Small intestine (tissue), 7 donors: ENCODE measurements around the gene BDKRB2. TPM values are rescaled to one million over a fixed set of nuclear protein-coding genes. Genes with fewer than 3 reads are reported as not detected.

Experiments used
- DNase-seq, 2 donors: peaks; one replicate each; pipeline versions ENCODE4 v3.0.0 to v3.0.0-alpha.2; 2013
- FAIRE-seq: peaks from 2 replicates; lab custom pipeline; 2012; peaks lifted over from hg19 to GRCh38; lab: Jason Lieb, UNC
- H3K27ac ChIP-seq, 3 donors: one replicate each; pipeline ENCODE4 v1.5.1; 2013; ENCODE audit warnings: low read length in 2 of 3, mild to moderate bottlenecking in 2 of 3, control low read depth in 1 of 3, inconsistent platforms in 1 of 3, low read depth in 1 of 3, moderate library complexity in 1 of 3
- H3K27me3 ChIP-seq, 3 donors: one replicate each; pipeline ENCODE4 v1.6.1; 2013; ENCODE audit warnings: low read length in 3 of 3, inconsistent platforms in 1 of 3; ENCODE audit not compliant: control insufficient read depth in 3 of 3, insufficient read depth in 3 of 3
- H3K36me3 ChIP-seq, 3 donors: one replicate each; pipeline ENCODE4 v1.6.1; 2013; ENCODE audit warnings: low read length in 3 of 3, inconsistent platforms in 1 of 3, low read depth in 1 of 3, mild to moderate bottlenecking in 1 of 3, moderate library complexity in 1 of 3; ENCODE audit not compliant: control insufficient read depth in 3 of 3, insufficient read depth in 2 of 3
- H3K4me1 ChIP-seq, 3 donors: one replicate each; pipeline ENCODE4 v1.6.1; 2013; ENCODE audit warnings: low read length in 2 of 3, inconsistent platforms in 1 of 3, low read depth in 1 of 3, mild to moderate bottlenecking in 1 of 3, moderate library complexity in 1 of 3; ENCODE audit not compliant: control insufficient read depth in 3 of 3, insufficient read depth in 2 of 3
- H3K4me3 ChIP-seq, 3 donors: one replicate each; pipeline ENCODE4 v1.5.1; 2013; ENCODE audit warnings: low read length in 3 of 3, control low read depth in 1 of 3, inconsistent platforms in 1 of 3, low read depth in 1 of 3, mild to moderate bottlenecking in 1 of 3, moderate library complexity in 1 of 3
- H3K9me3 ChIP-seq, 2 donors: one replicate each; pipeline ENCODE4 v1.6.1; 2013; ENCODE audit warnings: low read depth in 1 of 2, low read length in 1 of 2; ENCODE audit not compliant: control insufficient read depth in 2 of 2, insufficient read depth in 1 of 2
- WGBS, 3 donors: extraction: QIAGEN DNeasy Blood & Tissue Kit; methylation state at CpG; one replicate each; pipeline ENCODE4 v1.1.7; 2013; 5-methylcytosine and 5-hydroxymethylcytosine counted together
- polyA plus RNA-seq, 4 donors: library from polyadenylated mRNA; stranded (reverse) in 3 of 4; unstranded in 1 of 4; fragments of 200-250 nt in 3 of 4; fragments of 120-200 nt in 1 of 4; gene quantifications; one replicate each; pipeline versions ENCODE4 v1.2.1 to v1.2.3, GENCODE V29; 2013
- donor health status: healthy with polysubstance abuse.
- donor health status: control.
- donor health status: control.
- donor health status: Bipolar disorder and iron deficiency.
- donor health status: healthy.

BDKRB2 gene
- polyA plus RNA-seq, 4 donors: 1.3 to 8.2 (median 5.9) TPM

- H3K4me3 ChIP-seq: no peak overlapping the region
- no peak overlapping the region for H3K27ac ChIP-seq
- WGBS, 3 donors: 65 to 78% (median 66%) methylated on average over 16 of the region's 16 CpGs
- DNase-seq (no peak), FAIRE-seq (no peak)
- peaks cover 0 to 19% (median 0%) of the 10 kb centered on the region in 3 donors for H3K36me3 ChIP-seq
- H3K9me3 ChIP-seq: peaks cover 0 to 12% of the 10 kb centered on the region in 2 donors
- H3K4me1 ChIP-seq: peaks cover 0 to 38% (median 2%) of the 10 kb centered on the region in 3 donors
- H3K27me3 ChIP-seq: no peaks in the 10 kb centered on the region
Observed at GRCh38 chr14:96265383-96266095, 60.9 kb downstream of the BDKRB2 start.

DNA sequence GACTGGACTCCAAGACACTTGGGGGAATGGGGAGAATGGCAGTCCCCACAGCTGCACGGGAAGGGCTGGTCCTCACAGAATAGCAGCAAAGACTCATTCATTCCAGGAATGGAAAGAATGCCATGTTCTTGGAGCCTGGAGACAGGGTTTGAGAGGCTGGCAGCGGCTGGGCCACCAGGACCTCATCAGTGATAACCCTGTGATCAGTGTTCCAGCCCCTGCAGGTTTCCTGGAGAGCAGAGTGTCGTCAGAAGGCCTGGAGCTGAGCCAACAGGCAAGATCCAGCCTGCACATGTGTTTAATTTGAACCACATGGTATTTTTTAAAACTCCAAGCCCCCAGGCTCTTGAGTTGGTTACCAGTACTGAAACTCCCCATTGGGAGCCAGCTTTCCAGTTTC, 62.7 kb downstream of the BDKRB2 start:
- Histone ChIP-seq H3K27ac (no peak overlapping the region), H3K36me3 (peaks cover 0 to 14% (median 0%) of the 10 kb centered on the region in 3 donors), H3K4me1 (peaks cover 0 to 38% (median 0%) of the 10 kb centered on the region in 3 donors), H3K9me3 (peaks cover 0 to 22% of the 10 kb centered on the region in 2 donors), H3K4me3 (peak overlapping the region in 1 of 3 donors; percentile 3), H3K27me3 (no peaks in the 10 kb centered on the region)
- DNase-seq: peak in 1 of 2 donors; percentile 66
- whole genome bisulfite sequencing, 3 donors: 34 to 48% (median 36%) methylated on average over 3 of the region's 3 CpGs
- no peak for FAIRE-seq

DNA sequence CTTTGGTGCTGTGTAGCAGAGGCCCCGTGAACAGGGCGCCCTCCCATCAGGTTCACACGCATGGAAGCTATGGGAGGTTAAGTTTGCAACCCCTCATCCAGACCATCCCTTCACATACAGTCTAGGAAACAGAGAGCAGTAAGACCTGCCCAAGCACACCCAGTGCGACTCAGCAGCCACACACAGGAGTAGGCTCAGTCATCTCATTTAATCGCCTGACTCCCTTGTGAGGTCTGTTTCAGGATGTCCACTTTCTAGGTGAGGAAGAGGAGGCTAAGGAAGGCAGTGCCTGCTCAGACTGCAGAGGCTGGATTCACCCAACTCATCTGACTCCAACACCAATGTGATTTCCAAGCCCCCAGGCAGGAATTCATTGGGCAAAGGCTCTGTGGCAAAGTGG, 63.3 kb downstream of the BDKRB2 start:
- Histone ChIP-seq H3K4me1 (peaks cover 0 to 38% (median 0%) of the 10 kb centered on the region in 3 donors), H3K27me3 (no peaks in the 10 kb centered on the region), H3K36me3 (peaks cover 0 to 14% (median 0%) of the 10 kb centered on the region in 3 donors), H3K4me3 (peak overlapping the region in 1 of 3 donors; percentile 3), H3K27ac (peak overlapping the region in 1 of 3 donors; percentile 74), H3K9me3 (peaks cover 0 to 26% of the 10 kb centered on the region in 2 donors)
- WGBS, 3 donors: 80 to 95% (median 91%) methylated on average over 5 of the region's 5 CpGs
- peak in 1 of 2 donors; percentile 32 for DNase-seq
- no peak for FAIRE-seq

- Histone ChIP-seq H3K36me3 (peaks cover 0 to 12% (median 0%) of the 10 kb centered on the region in 3 donors), H3K4me3 (peak overlapping the region in 1 of 3 donors; percentile 3), H3K4me1 (peaks cover 0 to 40% (median 0%) of the 10 kb centered on the region in 3 donors), H3K27me3 (no peaks in the 10 kb centered on the region), H3K9me3 (peaks cover 0 to 25% of the 10 kb centered on the region in 2 donors), H3K27ac (peak overlapping the region in 2 of 3 donors; percentile 15 to 74)
- no peak for FAIRE-seq
- WGBS, 3 donors: 48 to 68% (median 49%) methylated on average over 21 to 22 of the region's 22 CpGs
- peak in 1 of 2 donors; percentile 72 for DNase-seq
Observed at GRCh38 chr14:96268431-96269358, 64.1 kb downstream of the BDKRB2 start.

DNA sequence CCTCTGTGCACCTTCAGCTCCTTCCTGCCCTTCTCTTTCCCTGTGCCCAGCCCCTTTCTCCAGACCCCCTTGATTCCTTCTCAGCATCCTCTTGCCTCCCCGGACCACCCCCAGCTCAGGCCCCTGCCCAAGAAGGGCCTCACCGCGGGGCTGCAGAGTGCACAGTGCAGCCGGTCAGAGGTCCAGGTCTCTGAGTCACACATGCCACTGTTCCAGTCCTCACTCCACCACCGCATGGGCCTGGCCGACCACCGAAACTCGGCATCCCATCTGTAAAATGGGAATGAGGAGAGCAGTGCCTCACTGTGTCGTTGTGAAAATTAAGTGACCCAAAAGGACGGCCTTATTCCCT, 64.7 kb downstream of the BDKRB2 start:
- Histone ChIP-seq H3K4me3 (no peak overlapping the region), H3K9me3 (peaks cover 0 to 18% of the 10 kb centered on the region in 2 donors), H3K4me1 (peaks cover 0 to 44% (median 0%) of the 10 kb centered on the region in 3 donors), H3K27ac (peak overlapping the region in 2 of 3 donors; percentile 3 to 74), H3K27me3 (no peaks in the 10 kb centered on the region), H3K36me3 (peaks cover 0 to 5% (median 0%) of the 10 kb centered on the region in 3 donors)
- FAIRE-seq (no peak), DNase-seq (no peak)
- 79 to 93% (median 85%) methylated on average over 10 of the region's 10 CpGs for WGBS, 3 donors

GRCh38 chr14:96270565-96271420, 66.2 kb downstream of the BDKRB2 start:
- H3K4me1 ChIP-seq: peaks cover 0 to 45% (median 0%) of the 10 kb centered on the region in 3 donors
- FAIRE-seq (no peak), DNase-seq (no peak)
- H3K9me3 ChIP-seq: peaks cover 0 to 17% of the 10 kb centered on the region in 2 donors
- H3K36me3 ChIP-seq: peaks cover 0 to 3% (median 0%) of the 10 kb centered on the region in 3 donors
- H3K27me3 ChIP-seq: no peaks in the 10 kb centered on the region
- no peak overlapping the region for H3K27ac ChIP-seq
- 79 to 86% (median 83%) methylated on average over 8 of the region's 8 CpGs for WGBS, 3 donors
- H3K4me3 ChIP-seq: no peak overlapping the region

GRCh38 chr14:96271421-96271762, 66.8 kb downstream of the BDKRB2 start:
- Histone ChIP-seq H3K27me3 (no peaks in the 10 kb centered on the region), H3K4me1 (peaks cover 0 to 45% (median 0%) of the 10 kb centered on the region in 3 donors), H3K27ac (no peak overlapping the region), H3K9me3 (peaks cover 0 to 17% of the 10 kb centered on the region in 2 donors), H3K36me3 (no peaks in the 10 kb centered on the region), H3K4me3 (no peak overlapping the region)
- WGBS, 3 donors: 75 to 92% (median 75%) methylated on average over 1 of the region's 1 CpG
- no peak for FAIRE-seq
- peak in 1 of 2 donors; percentile 62 for DNase-seq
